ENCODE measurements around the gene GLP2R. TPM values are rescaled to one million over a fixed set of nuclear protein-coding genes. Genes with fewer than 3 reads are reported as not detected.

GLP2R gene
- total RNA-seq, 2 donors from 2014 or later, result not detected

DNA sequence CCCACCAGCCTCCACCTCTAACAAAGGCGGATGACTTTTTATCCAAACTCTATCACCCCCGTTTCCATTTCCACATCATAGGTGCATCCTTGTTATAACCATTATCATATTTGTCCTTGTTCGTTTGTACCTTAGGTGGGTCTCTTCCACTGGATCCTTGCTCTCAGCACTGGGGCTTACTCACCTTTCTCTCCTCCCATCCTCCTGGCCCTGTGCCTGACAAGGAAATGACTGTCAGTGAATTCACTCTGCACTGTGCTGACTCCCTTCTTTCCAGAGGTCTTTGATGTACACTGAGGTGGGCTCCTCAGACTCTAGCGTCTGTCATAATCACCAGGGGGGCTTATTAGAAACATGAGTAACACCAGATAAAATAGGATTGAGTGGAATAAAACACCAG lies 7.0 kb upstream of the GLP2R start:
- H3K27ac ChIP-seq (ENCODE audit: low read depth, low read length), result no peak overlapping the region
- no peaks in the 10 kb centered on the region for H3K36me3 ChIP-seq (ENCODE audit: control insufficient read depth, insufficient read depth, low read length)
- no peaks in the 10 kb centered on the region for H3K9me3 ChIP-seq (ENCODE audit: control insufficient read depth, low read length)
- Mint-ChIP-seq H3K4me1 (no peaks in the 10 kb centered on the region), H3K27ac (no peak overlapping the region), H3K9me3 (no peaks in the 10 kb centered on the region), H3K27me3 (ENCODE audit: insufficient read depth) (peaks cover 20% of the 10 kb centered on the region), H3K4me3 (no peak overlapping the region), H3K36me3 (ENCODE audit: low read depth) (no peaks in the 10 kb centered on the region)
- no peak for DNase-seq
- peaks cover 12% of the 10 kb centered on the region for H3K27me3 ChIP-seq (ENCODE audit: control insufficient read depth, insufficient read depth, low read length, poor library complexity, severe bottlenecking)
- no peak overlapping the region for H3K4me3 ChIP-seq (ENCODE audit: low read length)
- TF ChIP-seq, protein P1, sequence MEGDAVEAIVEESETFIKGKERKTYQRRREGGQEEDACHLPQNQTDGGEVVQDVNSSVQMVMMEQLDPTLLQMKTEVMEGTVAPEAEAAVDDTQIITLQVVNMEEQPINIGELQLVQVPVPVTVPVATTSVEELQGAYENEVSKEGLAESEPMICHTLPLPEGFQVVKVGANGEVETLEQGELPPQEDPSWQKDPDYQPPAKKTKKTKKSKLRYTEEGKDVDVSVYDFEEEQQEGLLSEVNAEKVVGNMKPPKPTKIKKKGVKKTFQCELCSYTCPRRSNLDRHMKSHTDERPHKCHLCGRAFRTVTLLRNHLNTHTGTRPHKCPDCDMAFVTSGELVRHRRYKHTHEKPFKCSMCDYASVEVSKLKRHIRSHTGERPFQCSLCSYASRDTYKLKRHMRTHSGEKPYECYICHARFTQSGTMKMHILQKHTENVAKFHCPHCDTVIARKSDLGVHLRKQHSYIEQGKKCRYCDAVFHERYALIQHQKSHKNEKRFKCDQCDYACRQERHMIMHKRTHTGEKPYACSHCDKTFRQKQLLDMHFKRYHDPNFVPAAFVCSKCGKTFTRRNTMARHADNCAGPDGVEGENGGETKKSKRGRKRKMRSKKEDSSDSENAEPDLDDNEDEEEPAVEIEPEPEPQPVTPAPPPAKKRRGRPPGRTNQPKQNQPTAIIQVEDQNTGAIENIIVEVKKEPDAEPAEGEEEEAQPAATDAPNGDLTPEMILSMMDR (conservative IDR thresholded peaks at IDR 0.05), result no peak
- no peaks in the 10 kb centered on the region for H3K4me1 ChIP-seq (ENCODE audit: control insufficient read depth, insufficient read depth, low read length)
- H3K9ac ChIP-seq (ENCODE audit: extremely low read depth, low read length, poor library complexity, severe bottlenecking), result no peak overlapping the region
- 59 to 70% methylated on average over 4 of the region's 4 CpGs for WGBS, 2 experiments (ENCODE audit: insufficient coverage in 1 of 2, insufficient read length in 1 of 2)

DNA sequence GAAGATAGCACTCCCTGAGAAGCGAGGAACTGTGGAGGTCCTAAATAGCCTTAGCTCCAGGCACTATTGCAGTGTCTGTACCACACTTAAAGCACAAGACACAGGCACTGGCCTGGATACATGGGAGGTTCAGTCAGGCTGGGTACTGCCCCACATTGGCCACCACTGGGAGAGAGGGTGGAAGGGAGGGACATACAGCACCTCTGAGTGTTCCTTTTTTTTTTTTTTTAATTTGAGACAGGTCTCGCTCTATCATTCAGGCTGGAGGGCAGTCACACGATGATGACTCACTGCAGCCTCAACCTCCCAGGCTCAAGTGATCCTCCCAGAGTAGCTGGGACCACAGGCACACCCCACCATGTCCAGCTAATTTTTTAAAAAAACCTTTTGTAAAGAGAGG lies 5.3 kb upstream of the GLP2R start:
- Mint-ChIP-seq H3K27me3 (ENCODE audit: insufficient read depth) (peaks cover 18% of the 10 kb centered on the region), H3K4me1 (no peaks in the 10 kb centered on the region), H3K4me3 (no peak overlapping the region), H3K36me3 (ENCODE audit: low read depth) (no peaks in the 10 kb centered on the region), H3K27ac (no peak overlapping the region), H3K9me3 (no peaks in the 10 kb centered on the region)
- no peaks in the 10 kb centered on the region for H3K9me3 ChIP-seq (ENCODE audit: control insufficient read depth, low read length)
- no peak for DNase-seq
- WGBS, 2 experiments (ENCODE audit: insufficient coverage in 1 of 2, insufficient read length in 1 of 2), result 40 to 54% methylated on average over 3 of the region's 3 CpGs
- no peaks in the 10 kb centered on the region for H3K36me3 ChIP-seq (ENCODE audit: control insufficient read depth, insufficient read depth, low read length)
- no peak overlapping the region for H3K9ac ChIP-seq (ENCODE audit: extremely low read depth, low read length, poor library complexity, severe bottlenecking)
- H3K4me3 ChIP-seq (ENCODE audit: low read length), result no peak overlapping the region
- no peaks in the 10 kb centered on the region for H3K4me1 ChIP-seq (ENCODE audit: control insufficient read depth, insufficient read depth, low read length)
- H3K27ac ChIP-seq (ENCODE audit: low read depth, low read length), result no peak overlapping the region
- TF ChIP-seq, protein P1 (conservative IDR thresholded peaks at IDR 0.05), result no peak
- no peaks in the 10 kb centered on the region for H3K27me3 ChIP-seq (ENCODE audit: control insufficient read depth, insufficient read depth, low read length, poor library complexity, severe bottlenecking)

DNA sequence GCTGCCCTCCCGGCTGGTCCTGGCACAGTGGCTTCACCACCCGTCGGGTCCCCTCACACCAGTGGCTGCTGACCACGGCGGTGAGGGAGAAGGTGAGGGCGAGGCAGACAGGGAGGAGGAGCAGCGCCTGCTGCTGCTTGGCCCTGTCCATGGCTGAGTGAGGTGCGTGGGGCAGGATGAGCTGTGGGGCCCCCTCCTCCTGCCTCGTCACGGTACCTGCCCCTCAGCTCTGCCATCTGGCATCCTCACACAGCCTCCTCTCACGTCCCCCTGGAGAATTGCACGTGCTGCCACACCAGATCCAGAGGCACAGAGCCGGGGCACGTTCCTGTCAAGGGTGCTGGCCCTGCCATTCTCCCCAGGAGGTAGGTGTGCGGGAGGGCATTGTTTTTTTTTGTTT lies 3.8 kb upstream of the GLP2R start, which contains the start of gene GSG1L2:
Gene GSG1L2, minus strand, starts transcription at position 159 of the 400 bp plus-strand sequence. Its CDS starts 8 bp downstream, at position 151.
- no peak within 1 kb of the TSS for H3K4me3 ChIP-seq (ENCODE audit: low read length)
- H3K9ac ChIP-seq (ENCODE audit: extremely low read depth, low read length, poor library complexity, severe bottlenecking), result no peak within 1 kb of the TSS
- Mint-ChIP-seq H3K27me3 (ENCODE audit: insufficient read depth) (peaks cover 15% of the 10 kb centered on the region), H3K4me1 (no peaks in the 10 kb centered on the region), H3K9me3 (no peaks in the 10 kb centered on the region), H3K4me3 (no peak within 1 kb of the TSS), H3K36me3 (ENCODE audit: low read depth) (no peaks in the 10 kb centered on the region), H3K27ac (no peak within 1 kb of the TSS)
- no peaks in the 10 kb centered on the region for H3K9me3 ChIP-seq (ENCODE audit: control insufficient read depth, low read length)
- DNase-seq, result no peak
- WGBS, 2 experiments (ENCODE audit: insufficient coverage in 1 of 2, insufficient read length in 1 of 2), result 85% methylated on average over 15 of the region's 15 CpGs; no CpG with 5 or more reads in 1 of the 2 experiments
- TF ChIP-seq, protein P1 (conservative IDR thresholded peaks at IDR 0.05), result no peak
- no peaks in the 10 kb centered on the region for H3K4me1 ChIP-seq (ENCODE audit: control insufficient read depth, insufficient read depth, low read length)
- no peaks in the 10 kb centered on the region for H3K36me3 ChIP-seq (ENCODE audit: control insufficient read depth, insufficient read depth, low read length)
- H3K27me3 ChIP-seq (ENCODE audit: control insufficient read depth, insufficient read depth, low read length, poor library complexity, severe bottlenecking), result no peaks in the 10 kb centered on the region
- no peak within 1 kb of the TSS for H3K27ac ChIP-seq (ENCODE audit: low read depth, low read length)
